Loucy (cell line): ENCODE measurements around the gene CCDC137.

Experiments used
- H2AFZ ChIP-seq: fragments of 200-600 bp; sonication (generic); 2 replicates; pipeline ENCODE4 v1.6.0; 2016; ENCODE audit warnings: antibody characterized with exemption, mild to moderate bottlenecking, low read length, moderate library complexity
- H3F3A ChIP-seq: fragments of 200-600 bp; 2 replicates; pipeline ENCODE4 v1.6.0; 2016; ENCODE audit warnings: antibody characterized with exemption, low read depth, mild to moderate bottlenecking
- H3K27me3 ChIP-seq: fragments of 200-600 bp; sonication (generic); 2 replicates; pipeline ENCODE4 v1.6.1; 2014; ENCODE audit warnings: low read length, mild to moderate bottlenecking; ENCODE audit not compliant: insufficient read depth, poor library complexity, severe bottlenecking
- H3K36me3 ChIP-seq: fragments of 200-600 bp; sonication (generic); 2 replicates; pipeline ENCODE4 v1.6.1; 2016; ENCODE audit warnings: low read length; ENCODE audit not compliant: insufficient read depth
- H3K4me1 ChIP-seq: fragments of 200-600 bp; sonication (generic); 2 replicates; pipeline ENCODE4 v1.5.1; 2014; ENCODE audit warnings: low read length, mild to moderate bottlenecking; ENCODE audit not compliant: insufficient read depth, poor library complexity, severe bottlenecking
- H3K4me2 ChIP-seq: fragments of 200-600 bp; sonication (generic); 2 replicates; pipeline ENCODE4 v1.6.0; 2014; ENCODE audit warnings: antibody characterized with exemption, low read length, low read depth, mild to moderate bottlenecking; ENCODE audit not compliant: poor library complexity, severe bottlenecking
- H3K4me3 ChIP-seq: fragments of 200-600 bp; sonication (generic); 2 replicates; pipeline ENCODE4 v1.5.1; 2014; ENCODE audit warnings: low read length, mild to moderate bottlenecking, mixed read lengths; ENCODE audit not compliant: poor library complexity, severe bottlenecking
- H3K79me2 ChIP-seq: fragments of 200-600 bp; sonication (generic); 2 replicates; pipeline ENCODE4 v1.6.1; 2014; ENCODE audit warnings: low read length; ENCODE audit not compliant: insufficient read depth
- H3K9ac ChIP-seq: fragments of 200-600 bp; sonication (generic); 2 replicates; pipeline ENCODE4 v1.6.0; 2014; ENCODE audit warnings: mild to moderate bottlenecking, low read depth, low read length, moderate library complexity; ENCODE audit not compliant: poor library complexity, severe bottlenecking
- H3K9me2 ChIP-seq: fragments of 200-600 bp; sonication (generic); replicated peaks from 2 replicates; pipeline ENCODE4 v1.6.1; 2016; ENCODE audit warnings: low read depth, low read length, mixed read lengths
- H3K9me3 ChIP-seq: fragments of 200-600 bp; sonication (generic); 2 replicates; pipeline ENCODE4 v1.6.1; 2014; ENCODE audit warnings: mild to moderate bottlenecking, antibody characterized with exemption, low read length, low read depth; ENCODE audit not compliant: insufficient read depth
- H4K20me1 ChIP-seq: fragments of 200-600 bp; sonication (generic); 2 replicates; pipeline ENCODE4 v1.6.0; 2014; ENCODE audit warnings: antibody characterized with exemption, low read length, mild to moderate bottlenecking; ENCODE audit not compliant: insufficient read depth, poor library complexity, severe bottlenecking
- EZH2phosphoT487 ChIP-seq: fragments of 200-600 bp; IDR thresholded peaks from 2 replicates; pipeline ENCODE4 v1.6.1; 2018; ENCODE audit warnings: antibody characterized with exemption, mild to moderate bottlenecking, moderate library complexity, borderline replicate concordance
- TF ChIP-seq, protein P1 (sequence below): fragments of 200-600 bp; sonication (generic); conservative IDR thresholded peaks from 2 replicates; pipeline ENCODE4 v1.5.1; 2014; ENCODE audit warnings: mild to moderate bottlenecking, antibody characterized with exemption, low read length

The CCDC137 gene

GRCh38 chr17:81691196-81691595, 24.7 kb downstream of the CCDC137 start:
- H3K36me3 ChIP-seq: peaks cover 83% of the 10 kb centered on the region; the same call in 1 of the 2 replicates
- no peak overlapping the region for H3K9ac ChIP-seq
- no peaks in the 10 kb centered on the region for H3F3A ChIP-seq
- H3K4me3 ChIP-seq: no peak overlapping the region
- no peaks in the 10 kb centered on the region for H3K27me3 ChIP-seq
- H3K79me2 ChIP-seq: peaks cover 33% of the 10 kb centered on the region
- TF ChIP-seq EZH2phosphoT487: no peak
- TF ChIP-seq, protein P1, sequence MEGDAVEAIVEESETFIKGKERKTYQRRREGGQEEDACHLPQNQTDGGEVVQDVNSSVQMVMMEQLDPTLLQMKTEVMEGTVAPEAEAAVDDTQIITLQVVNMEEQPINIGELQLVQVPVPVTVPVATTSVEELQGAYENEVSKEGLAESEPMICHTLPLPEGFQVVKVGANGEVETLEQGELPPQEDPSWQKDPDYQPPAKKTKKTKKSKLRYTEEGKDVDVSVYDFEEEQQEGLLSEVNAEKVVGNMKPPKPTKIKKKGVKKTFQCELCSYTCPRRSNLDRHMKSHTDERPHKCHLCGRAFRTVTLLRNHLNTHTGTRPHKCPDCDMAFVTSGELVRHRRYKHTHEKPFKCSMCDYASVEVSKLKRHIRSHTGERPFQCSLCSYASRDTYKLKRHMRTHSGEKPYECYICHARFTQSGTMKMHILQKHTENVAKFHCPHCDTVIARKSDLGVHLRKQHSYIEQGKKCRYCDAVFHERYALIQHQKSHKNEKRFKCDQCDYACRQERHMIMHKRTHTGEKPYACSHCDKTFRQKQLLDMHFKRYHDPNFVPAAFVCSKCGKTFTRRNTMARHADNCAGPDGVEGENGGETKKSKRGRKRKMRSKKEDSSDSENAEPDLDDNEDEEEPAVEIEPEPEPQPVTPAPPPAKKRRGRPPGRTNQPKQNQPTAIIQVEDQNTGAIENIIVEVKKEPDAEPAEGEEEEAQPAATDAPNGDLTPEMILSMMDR: no peak
- no peaks in the 10 kb centered on the region for H3K9me2 ChIP-seq
- no peaks in the 10 kb centered on the region for H3K9me3 ChIP-seq
- H4K20me1 ChIP-seq: peaks cover under 1% of the 10 kb centered on the region
- H3K4me1 ChIP-seq: no peaks in the 10 kb centered on the region
- no peak overlapping the region for H2AFZ ChIP-seq
- H3K4me2 ChIP-seq: no peak overlapping the region

- Histone ChIP-seq H3F3A (no peaks in the 10 kb centered on the region), H3K36me3 (peaks cover 83% of the 10 kb centered on the region; the same call in 1 of the 2 replicates), H3K9ac (no peak overlapping the region), H4K20me1 (no peaks in the 10 kb centered on the region), H2AFZ (no peak overlapping the region), H3K4me2 (no peak overlapping the region), H3K9me3 (no peaks in the 10 kb centered on the region), H3K9me2 (no peaks in the 10 kb centered on the region), H3K79me2 (peaks cover 29% of the 10 kb centered on the region; the same call in 1 of the 2 replicates), H3K4me1 (no peaks in the 10 kb centered on the region), H3K27me3 (no peaks in the 10 kb centered on the region), H3K4me3 (no peak overlapping the region)
- TF ChIP-seq EZH2phosphoT487: no peak
- TF ChIP-seq, protein P1: no peak
Measured at GRCh38 chr17:81691608-81692007, 25.1 kb downstream of the CCDC137 start.

GRCh38 chr17:81693509-81694210, 27.1 kb downstream of the CCDC137 start:
- Histone ChIP-seq H3K9ac (no peak overlapping the region), H3K4me1 (no peaks in the 10 kb centered on the region), H3K27me3 (no peaks in the 10 kb centered on the region), H3K9me2 (no peaks in the 10 kb centered on the region), H3K4me2 (no peak overlapping the region), H4K20me1 (peaks cover 4% of the 10 kb centered on the region), H3K9me3 (no peaks in the 10 kb centered on the region), H3K4me3 (no peak overlapping the region), H3K36me3 (peaks cover 87% of the 10 kb centered on the region; the same call in 1 of the 2 replicates), H2AFZ (no peak overlapping the region), H3K79me2 (peaks cover 20% of the 10 kb centered on the region; the same call in 1 of the 2 replicates), H3F3A (no peaks in the 10 kb centered on the region)
- TF ChIP-seq, protein P1: peak; percentile 35
- no peak for TF ChIP-seq EZH2phosphoT487
